Measurements from ENCODE around the gene PHETA1. TPM values are rescaled to one million over a fixed set of nuclear protein-coding genes. Genes with fewer than 3 reads are reported as not detected.

The PHETA1 gene
- total and polyA plus RNA-seq, 10 of the 15 experiments (the other 5 are each of a cell fraction or from before 2014, with no cell fraction given) = 0.02 to 1.3 (median 0.51) TPM; not detected in 1

GRCh38 chr12:111340231-111340630 is 28.7 kb downstream of the PHETA1 start:
- TF ChIP-seq CREM (IDR thresholded peaks at IDR 0.05; ENCODE audit: low read depth) = no peak
- no peak for TF ChIP-seq BHLHE40 (IDR thresholded peaks at IDR 0.05; ENCODE audit: borderline replicate concordance in 1 of 2, low read depth in 2 of 2, low read length in 1 of 2)
- TF ChIP-seq, protein P1, sequence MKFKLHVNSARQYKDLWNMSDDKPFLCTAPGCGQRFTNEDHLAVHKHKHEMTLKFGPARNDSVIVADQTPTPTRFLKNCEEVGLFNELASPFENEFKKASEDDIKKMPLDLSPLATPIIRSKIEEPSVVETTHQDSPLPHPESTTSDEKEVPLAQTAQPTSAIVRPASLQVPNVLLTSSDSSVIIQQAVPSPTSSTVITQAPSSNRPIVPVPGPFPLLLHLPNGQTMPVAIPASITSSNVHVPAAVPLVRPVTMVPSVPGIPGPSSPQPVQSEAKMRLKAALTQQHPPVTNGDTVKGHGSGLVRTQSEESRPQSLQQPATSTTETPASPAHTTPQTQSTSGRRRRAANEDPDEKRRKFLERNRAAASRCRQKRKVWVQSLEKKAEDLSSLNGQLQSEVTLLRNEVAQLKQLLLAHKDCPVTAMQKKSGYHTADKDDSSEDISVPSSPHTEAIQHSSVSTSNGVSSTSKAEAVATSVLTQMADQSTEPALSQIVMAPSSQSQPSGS (IDR thresholded peaks at IDR 0.05; ENCODE audit: low read length) = no peak
- TF ChIP-seq ZNF24 (IDR thresholded peaks at IDR 0.05) = no peak
- TF ChIP-seq RAD21 (IDR thresholded peaks at IDR 0.05; ENCODE audit: insufficient read depth, low read depth, low read length) = no peak
- TF ChIP-seq RUNX3 (IDR thresholded peaks at IDR 0.05; ENCODE audit: low read length) = no peak
- no peak for TF ChIP-seq ZZZ3 (IDR thresholded peaks at IDR 0.05; ENCODE audit: control insufficient read depth, insufficient read length, low read depth)
- no peak for TF ChIP-seq SUPT20H (IDR thresholded peaks at IDR 0.05; ENCODE audit: borderline replicate concordance, control insufficient read depth, low read depth, low read length)
- TF ChIP-seq YY1 (IDR thresholded peaks at IDR 0.05; ENCODE audit: low read depth, low read length) = no peak
- TF ChIP-seq CBX5 (IDR thresholded peaks at IDR 0.05; ENCODE audit: low read depth) = no peak
- no peak for TF ChIP-seq STAT1 (conservative IDR thresholded peaks at IDR 0.05)
- TF ChIP-seq FOXM1 (IDR thresholded peaks at IDR 0.05; ENCODE audit: low read depth, low read length) = no peak
- TF ChIP-seq, protein P2, sequence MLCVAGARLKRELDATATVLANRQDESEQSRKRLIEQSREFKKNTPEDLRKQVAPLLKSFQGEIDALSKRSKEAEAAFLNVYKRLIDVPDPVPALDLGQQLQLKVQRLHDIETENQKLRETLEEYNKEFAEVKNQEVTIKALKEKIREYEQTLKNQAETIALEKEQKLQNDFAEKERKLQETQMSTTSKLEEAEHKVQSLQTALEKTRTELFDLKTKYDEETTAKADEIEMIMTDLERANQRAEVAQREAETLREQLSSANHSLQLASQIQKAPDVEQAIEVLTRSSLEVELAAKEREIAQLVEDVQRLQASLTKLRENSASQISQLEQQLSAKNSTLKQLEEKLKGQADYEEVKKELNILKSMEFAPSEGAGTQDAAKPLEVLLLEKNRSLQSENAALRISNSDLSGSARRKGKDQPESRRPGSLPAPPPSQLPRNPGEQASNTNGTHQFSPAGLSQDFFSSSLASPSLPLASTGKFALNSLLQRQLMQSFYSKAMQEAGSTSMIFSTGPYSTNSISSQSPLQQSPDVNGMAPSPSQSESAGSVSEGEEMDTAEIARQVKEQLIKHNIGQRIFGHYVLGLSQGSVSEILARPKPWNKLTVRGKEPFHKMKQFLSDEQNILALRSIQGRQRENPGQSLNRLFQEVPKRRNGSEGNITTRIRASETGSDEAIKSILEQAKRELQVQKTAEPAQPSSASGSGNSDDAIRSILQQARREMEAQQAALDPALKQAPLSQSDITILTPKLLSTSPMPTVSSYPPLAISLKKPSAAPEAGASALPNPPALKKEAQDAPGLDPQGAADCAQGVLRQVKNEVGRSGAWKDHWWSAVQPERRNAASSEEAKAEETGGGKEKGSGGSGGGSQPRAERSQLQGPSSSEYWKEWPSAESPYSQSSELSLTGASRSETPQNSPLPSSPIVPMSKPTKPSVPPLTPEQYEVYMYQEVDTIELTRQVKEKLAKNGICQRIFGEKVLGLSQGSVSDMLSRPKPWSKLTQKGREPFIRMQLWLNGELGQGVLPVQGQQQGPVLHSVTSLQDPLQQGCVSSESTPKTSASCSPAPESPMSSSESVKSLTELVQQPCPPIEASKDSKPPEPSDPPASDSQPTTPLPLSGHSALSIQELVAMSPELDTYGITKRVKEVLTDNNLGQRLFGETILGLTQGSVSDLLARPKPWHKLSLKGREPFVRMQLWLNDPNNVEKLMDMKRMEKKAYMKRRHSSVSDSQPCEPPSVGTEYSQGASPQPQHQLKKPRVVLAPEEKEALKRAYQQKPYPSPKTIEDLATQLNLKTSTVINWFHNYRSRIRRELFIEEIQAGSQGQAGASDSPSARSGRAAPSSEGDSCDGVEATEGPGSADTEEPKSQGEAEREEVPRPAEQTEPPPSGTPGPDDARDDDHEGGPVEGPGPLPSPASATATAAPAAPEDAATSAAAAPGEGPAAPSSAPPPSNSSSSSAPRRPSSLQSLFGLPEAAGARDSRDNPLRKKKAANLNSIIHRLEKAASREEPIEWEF (IDR thresholded peaks at IDR 0.05; ENCODE audit: insufficient replicate concordance, low read depth, low read length) = no peak
- TF ChIP-seq ESRRA (IDR thresholded peaks at IDR 0.05; ENCODE audit: low read length) = no peak
- TF ChIP-seq ZSCAN29 (IDR thresholded peaks at IDR 0.05) = no peak
- no peak for TF ChIP-seq NFXL1 (IDR thresholded peaks at IDR 0.05; ENCODE audit: borderline replicate concordance)
- ChIA-PET SMC1A (ENCODE audit: uncharacterized antibody, unreplicated experiment) (no interaction called here), CTCF (no interaction called here), POLR2A (no interaction called here), RAD21 (ENCODE audit: unreplicated experiment) (no interaction called here)
- ATAC-seq (no peak), FAIRE-seq (no peak), DNase-seq (ENCODE audit: low read depth, low spot score) (no peak)
- Histone ChIP-seq H2AFZ (ENCODE audit: control insufficient read depth, low read depth, low read length) (no peak overlapping the region), H3K9me3 (replicated peaks; ENCODE audit: control insufficient read depth, insufficient read depth, low read length) (no peaks in the 10 kb centered on the region; the same call in 2 of the 3 replicates), H3K4me2 (ENCODE audit: control insufficient read depth, insufficient read depth) (no peak overlapping the region), H3K36me3 (ENCODE audit: control insufficient read depth in 2 of 2, insufficient read depth in 2 of 2, low read length in 1 of 2) (no peaks in the 10 kb centered on the region), H3K27ac (ENCODE audit: control insufficient read depth, insufficient read depth) (no peak overlapping the region), H3K79me2 (ENCODE audit: control insufficient read depth, insufficient read depth, low read length) (no peaks in the 10 kb centered on the region), H3K9ac (ENCODE audit: control insufficient read depth, insufficient read depth, low read length) (no peak overlapping the region), H3K4me3 (no peak overlapping the region), H3K27me3 (replicated peaks in 1 of 2; ENCODE audit: control insufficient read depth in 2 of 2, insufficient read depth in 2 of 2, low read length in 1 of 2) (no peaks in the 10 kb centered on the region), H4K20me1 (ENCODE audit: control insufficient read depth, insufficient read depth) (no peaks in the 10 kb centered on the region), H3K4me1 (ENCODE audit: control insufficient read depth, insufficient read depth, low read length) (no peaks in the 10 kb centered on the region)
- 10% methylated on average over 1 of the region's 1 CpG for WGBS (ENCODE audit: insufficient coverage, insufficient replicate concordance, low lambda C conversion rate, missing lambda C conversion rate)
- intact Hi-C loops (cut with micrococcal nuclease; ENCODE audit: unreplicated experiment) = no loop called here
- BruUV-seq (replicated peaks) = no TSS peak
- in situ Hi-C loops (cut with MboI) = no loop called here

Data from GM12878 (cell line).